ENCODE data around the gene DAB2IP.

DAB2IP gene

GRCh38 chr9:121817476-121817875 is 166.0 kb downstream of the DAB2IP start:
- no peak overlapping the region for H2AFZ ChIP-seq (ENCODE audit: low read length)
- H3K9me3 ChIP-seq (ENCODE audit: insufficient read depth, low read depth, low read length): no peaks in the 10 kb centered on the region
- no peaks in the 10 kb centered on the region; the same call in 1 of the 2 replicates for H3K36me3 ChIP-seq (ENCODE audit: insufficient read depth, low read length)
- H3F3A ChIP-seq (ENCODE audit: low read depth): no peaks in the 10 kb centered on the region
- peaks cover 33% of the 10 kb centered on the region for H3K4me1 ChIP-seq (ENCODE audit: insufficient read depth, low read length, poor library complexity, severe bottlenecking)
- no peak overlapping the region for H3K9ac ChIP-seq (ENCODE audit: low read depth, low read length, poor library complexity, severe bottlenecking)
- TF ChIP-seq EZH2phosphoT487 (IDR thresholded peaks at IDR 0.05; ENCODE audit: borderline replicate concordance): no peak
- TF ChIP-seq CTCF (conservative IDR thresholded peaks at IDR 0.05; ENCODE audit: low read length): no peak
- H3K79me2 ChIP-seq (ENCODE audit: insufficient read depth, low read length): no peaks in the 10 kb centered on the region
- H3K27me3 ChIP-seq (ENCODE audit: insufficient read depth, low read length, poor library complexity, severe bottlenecking): no peaks in the 10 kb centered on the region
- no peak overlapping the region for H3K4me3 ChIP-seq (ENCODE audit: low read length, poor library complexity, severe bottlenecking)
- H3K4me2 ChIP-seq (ENCODE audit: low read depth, low read length, poor library complexity, severe bottlenecking): no peak overlapping the region
- H3K9me2 ChIP-seq (replicated peaks; ENCODE audit: low read depth, low read length): no peaks in the 10 kb centered on the region
- no peaks in the 10 kb centered on the region for H4K20me1 ChIP-seq (ENCODE audit: insufficient read depth, low read length, poor library complexity, severe bottlenecking)

- no peaks in the 10 kb centered on the region for H3K79me2 ChIP-seq (ENCODE audit: insufficient read depth, low read length)
- no peaks in the 10 kb centered on the region for H4K20me1 ChIP-seq (ENCODE audit: insufficient read depth, low read length, poor library complexity, severe bottlenecking)
- peaks cover 33% of the 10 kb centered on the region for H3K4me1 ChIP-seq (ENCODE audit: insufficient read depth, low read length, poor library complexity, severe bottlenecking)
- no peaks in the 10 kb centered on the region for H3K9me2 ChIP-seq (replicated peaks; ENCODE audit: low read depth, low read length)
- H3F3A ChIP-seq (ENCODE audit: low read depth): no peaks in the 10 kb centered on the region
- no peak overlapping the region for H3K9ac ChIP-seq (ENCODE audit: low read depth, low read length, poor library complexity, severe bottlenecking)
- no peaks in the 10 kb centered on the region; the same call in 1 of the 2 replicates for H3K36me3 ChIP-seq (ENCODE audit: insufficient read depth, low read length)
- no peak for TF ChIP-seq CTCF (conservative IDR thresholded peaks at IDR 0.05; ENCODE audit: low read length)
- TF ChIP-seq EZH2phosphoT487 (IDR thresholded peaks at IDR 0.05; ENCODE audit: borderline replicate concordance): no peak
- no peak overlapping the region for H3K4me3 ChIP-seq (ENCODE audit: low read length, poor library complexity, severe bottlenecking)
- no peak overlapping the region for H2AFZ ChIP-seq (ENCODE audit: low read length)
- H3K4me2 ChIP-seq (ENCODE audit: low read depth, low read length, poor library complexity, severe bottlenecking): no peak overlapping the region
- no peaks in the 10 kb centered on the region for H3K9me3 ChIP-seq (ENCODE audit: insufficient read depth, low read depth, low read length)
- H3K27me3 ChIP-seq (ENCODE audit: insufficient read depth, low read length, poor library complexity, severe bottlenecking): no peaks in the 10 kb centered on the region
Observed at GRCh38 chr9:121818016-121818661, 166.7 kb downstream of the DAB2IP start.

- Histone ChIP-seq H3K4me3 (ENCODE audit: low read length, poor library complexity, severe bottlenecking) (peak overlapping the region; percentile 11), H3F3A (ENCODE audit: low read depth) (no peaks in the 10 kb centered on the region), H3K9ac (ENCODE audit: low read depth, low read length, poor library complexity, severe bottlenecking) (peak overlapping the region; percentile 71), H3K27me3 (ENCODE audit: insufficient read depth, low read length, poor library complexity, severe bottlenecking) (no peaks in the 10 kb centered on the region), H3K36me3 (ENCODE audit: insufficient read depth, low read length) (no peaks in the 10 kb centered on the region; the same call in 1 of the 2 replicates), H3K4me2 (ENCODE audit: low read depth, low read length, poor library complexity, severe bottlenecking) (peak overlapping the region; percentile 40), H3K4me1 (ENCODE audit: insufficient read depth, low read length, poor library complexity, severe bottlenecking) (peaks cover 33% of the 10 kb centered on the region), H3K9me2 (replicated peaks; ENCODE audit: low read depth, low read length) (no peaks in the 10 kb centered on the region), H2AFZ (ENCODE audit: low read length) (no peak overlapping the region), H3K9me3 (ENCODE audit: insufficient read depth, low read depth, low read length) (no peaks in the 10 kb centered on the region), H4K20me1 (ENCODE audit: insufficient read depth, low read length, poor library complexity, severe bottlenecking) (no peaks in the 10 kb centered on the region), H3K79me2 (ENCODE audit: insufficient read depth, low read length) (no peaks in the 10 kb centered on the region)
- no peak for TF ChIP-seq CTCF (conservative IDR thresholded peaks at IDR 0.05; ENCODE audit: low read length)
- TF ChIP-seq EZH2phosphoT487 (IDR thresholded peaks at IDR 0.05; ENCODE audit: borderline replicate concordance): no peak
Observed at GRCh38 chr9:121818841-121819427, 167.5 kb downstream of the DAB2IP start.
